Caco-2 (cell line): ENCODE data around the gene FOCAD. TPM values are rescaled to one million over a fixed set of nuclear protein-coding genes. Genes with fewer than 3 reads are reported as not detected.

ENCODE experiments used
- BruUV-seq: library from RNA; stranded (reverse); fragments of 400-500 nt; replicated peaks from 2 replicates; lab custom pipeline; 2021; lab: Mats Ljungman, UMichigan
- CTCF ChIA-PET: fragments of 300-600 bp; sonication (Branson Sonifier 250); formaldehyde crosslinking; loops from one replicate; lab custom pipeline; 2022; ENCODE audit warnings: antibody characterized with exemption; lab: Charles Lee
- POLR2A ChIA-PET: fragments of 300-600 bp; sonication (Branson Sonifier 250); formaldehyde crosslinking; loops from one replicate; lab custom pipeline; 2022; ENCODE audit warnings: antibody characterized with exemption; lab: Charles Lee
- DNase-seq, 2 experiments: peaks; one replicate each; pipeline versions ENCODE4 v3.0.0 to v3.0.0-alpha.2; 2020 to 2022
- H3K27me3 ChIP-seq: replicated peaks from 2 replicates; pipeline ENCODE4 v1.6.0; 2011; ENCODE audit warnings: low read length; ENCODE audit not compliant: control insufficient read depth, insufficient read depth
- H3K36me3 ChIP-seq: 2 replicates; pipeline ENCODE4 v1.5.1; 2011; ENCODE audit warnings: low read length; ENCODE audit not compliant: control insufficient read depth, insufficient read depth
- H3K4me1 ChIP-seq: fragments of 250-450 bp; sonication (Bioruptor Pico); 2 replicates; pipeline ENCODE4 v1.5.1; 2020; ENCODE audit warnings: mild to moderate bottlenecking
- H3K4me3 ChIP-seq: 2 replicates; pipeline ENCODE4 v1.5.1; 2011; ENCODE audit warnings: low read depth, mild to moderate bottlenecking, control low read depth, low read length
- H3K9me3 ChIP-seq: fragments of 250-450 bp; sonication (Bioruptor Pico); 2 replicates; pipeline ENCODE4 v1.5.1; 2020; ENCODE audit warnings: mild to moderate bottlenecking, moderate library complexity
- H3K27ac Mint-ChIP-seq: one replicate; pipeline ENCODE4 v1.8.0; 2022; ENCODE audit warnings: mixed read lengths; ENCODE audit not compliant: unreplicated experiment
- H3K27me3 Mint-ChIP-seq: one replicate; pipeline ENCODE4 v1.8.0; 2022; ENCODE audit warnings: mixed read lengths; ENCODE audit not compliant: insufficient read depth, unreplicated experiment
- H3K36me3 Mint-ChIP-seq: one replicate; pipeline ENCODE4 v1.8.0; 2022; ENCODE audit warnings: mild to moderate bottlenecking, mixed read lengths; ENCODE audit not compliant: insufficient read depth, unreplicated experiment
- H3K4me1 Mint-ChIP-seq: one replicate; pipeline ENCODE4 v1.8.0; 2022; ENCODE audit warnings: low read depth, mixed read lengths; ENCODE audit not compliant: unreplicated experiment
- H3K4me3 Mint-ChIP-seq: one replicate; pipeline ENCODE4 v1.8.0; 2022; ENCODE audit warnings: mild to moderate bottlenecking, moderate library complexity, mixed read lengths; ENCODE audit not compliant: unreplicated experiment
- H3K9me3 Mint-ChIP-seq: one replicate; pipeline ENCODE4 v1.8.0; 2022; ENCODE audit warnings: mixed read lengths; ENCODE audit not compliant: unreplicated experiment
- intact Hi-C: fragments of 100-400 bp; cut with micrococcal nuclease; formaldehyde crosslinking; loops from one replicate; pipeline ENCODE4 v1.10.0; 2022; ENCODE audit not compliant: unreplicated experiment
- total RNA-seq: library from RNA; stranded (reverse); gene quantifications from 2 replicates; pipeline ENCODE4 v1.2.3, GENCODE V29; 2022
- TF ChIP-seq, protein P1 (sequence below), 2 experiments: fragments of 200-600 bp in 1 of 2; IDR thresholded peaks; 1 replicate in 1 of 2; 2 replicates in 1 of 2; pipeline versions ENCODE4 v1.5.1 to v1.8.0; 2011 to 2022; ENCODE audit warnings: antibody characterized with exemption in 1 of 2, control low read depth in 1 of 2, inconsistent platforms in 1 of 2, low read depth in 1 of 2, low read length in 1 of 2, mild to moderate bottlenecking in 1 of 2, moderate library complexity in 1 of 2; ENCODE audit not compliant: insufficient read depth in 1 of 2, severe bottlenecking in 1 of 2, unreplicated experiment in 1 of 2

The FOCAD gene
- total RNA-seq, 1 experiment from 2014 or later: 20.4 TPM

DNA sequence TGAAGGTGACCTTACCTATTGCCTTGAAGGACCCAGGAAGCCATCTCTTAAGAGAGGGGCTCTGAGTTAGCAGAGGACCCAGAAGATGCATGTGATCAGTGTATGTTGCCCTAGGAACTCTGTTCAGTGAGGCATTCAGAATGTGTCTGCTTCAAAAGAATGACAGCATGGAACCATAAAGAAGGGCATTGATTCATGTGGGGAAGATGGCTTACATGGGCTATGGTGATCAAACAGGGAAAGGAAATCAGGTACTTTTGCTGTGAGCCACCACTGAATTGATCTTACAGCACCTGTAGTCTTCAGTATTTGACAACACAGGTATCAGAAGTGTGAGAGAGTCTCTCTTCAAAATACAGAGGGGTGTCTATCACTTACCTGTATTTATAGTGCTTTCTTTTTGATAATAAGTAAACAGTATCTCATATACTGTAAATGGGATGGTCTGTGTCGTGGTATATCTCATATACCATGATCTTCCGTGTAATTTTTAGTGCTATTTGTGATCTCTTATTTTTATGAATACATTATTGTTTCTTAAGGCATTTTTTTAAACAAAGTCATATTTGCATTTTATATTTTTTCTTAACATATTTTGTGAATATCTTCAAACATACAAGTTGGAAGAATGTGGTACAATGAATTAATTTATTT is 57.0 kb downstream of the FOCAD start:
- CTCF ChIA-PET: no interaction called here
- H3K9me3 ChIP-seq: no peaks in the 10 kb centered on the region
- DNase-seq: no peak
- no TSS peak for BruUV-seq
- no peak overlapping the region for H3K4me3 Mint-ChIP-seq
- POLR2A ChIA-PET: no interaction called here
- H3K36me3 Mint-ChIP-seq: no peaks in the 10 kb centered on the region
- H3K27me3 ChIP-seq: no peaks in the 10 kb centered on the region
- TF ChIP-seq, protein P1, sequence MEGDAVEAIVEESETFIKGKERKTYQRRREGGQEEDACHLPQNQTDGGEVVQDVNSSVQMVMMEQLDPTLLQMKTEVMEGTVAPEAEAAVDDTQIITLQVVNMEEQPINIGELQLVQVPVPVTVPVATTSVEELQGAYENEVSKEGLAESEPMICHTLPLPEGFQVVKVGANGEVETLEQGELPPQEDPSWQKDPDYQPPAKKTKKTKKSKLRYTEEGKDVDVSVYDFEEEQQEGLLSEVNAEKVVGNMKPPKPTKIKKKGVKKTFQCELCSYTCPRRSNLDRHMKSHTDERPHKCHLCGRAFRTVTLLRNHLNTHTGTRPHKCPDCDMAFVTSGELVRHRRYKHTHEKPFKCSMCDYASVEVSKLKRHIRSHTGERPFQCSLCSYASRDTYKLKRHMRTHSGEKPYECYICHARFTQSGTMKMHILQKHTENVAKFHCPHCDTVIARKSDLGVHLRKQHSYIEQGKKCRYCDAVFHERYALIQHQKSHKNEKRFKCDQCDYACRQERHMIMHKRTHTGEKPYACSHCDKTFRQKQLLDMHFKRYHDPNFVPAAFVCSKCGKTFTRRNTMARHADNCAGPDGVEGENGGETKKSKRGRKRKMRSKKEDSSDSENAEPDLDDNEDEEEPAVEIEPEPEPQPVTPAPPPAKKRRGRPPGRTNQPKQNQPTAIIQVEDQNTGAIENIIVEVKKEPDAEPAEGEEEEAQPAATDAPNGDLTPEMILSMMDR (IDR thresholded peaks at IDR 0.05; ENCODE audit: insufficient read depth in 1 of 2, low read depth in 1 of 2, low read length in 1 of 2, severe bottlenecking in 1 of 2, unreplicated experiment in 1 of 2): no peak
- no peaks in the 10 kb centered on the region for H3K27me3 Mint-ChIP-seq
- H3K27ac Mint-ChIP-seq: no peak overlapping the region
- no peaks in the 10 kb centered on the region for H3K4me1 ChIP-seq
- H3K4me3 ChIP-seq: no peak overlapping the region
- H3K36me3 ChIP-seq: no peaks in the 10 kb centered on the region
- H3K9me3 Mint-ChIP-seq: no peaks in the 10 kb centered on the region
- intact Hi-C loops: no loop called here
- H3K4me1 Mint-ChIP-seq: no peaks in the 10 kb centered on the region

DNA sequence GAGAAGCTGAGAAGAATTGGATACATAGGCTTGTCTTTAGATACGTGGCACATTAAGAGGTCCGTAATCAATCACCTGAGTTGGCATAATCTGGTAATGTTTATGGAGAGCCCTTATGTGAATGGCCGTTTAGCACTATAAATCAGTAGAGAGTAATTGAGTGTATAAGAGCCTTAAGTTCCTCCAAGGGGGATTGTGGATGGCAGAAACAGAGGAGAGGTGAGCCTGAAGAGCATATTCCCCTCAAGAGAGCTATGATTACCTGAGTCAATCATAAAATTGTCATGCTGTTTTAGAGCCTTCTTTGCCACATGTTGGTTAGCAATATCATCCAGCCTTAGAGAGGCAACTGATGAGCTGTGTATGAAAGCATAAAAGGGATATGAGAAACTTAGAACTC is 58.8 kb downstream of the FOCAD start:
- H3K36me3 ChIP-seq: no peaks in the 10 kb centered on the region
- DNase-seq: no peak
- no peaks in the 10 kb centered on the region for H3K4me1 ChIP-seq
- no peak overlapping the region for H3K4me3 Mint-ChIP-seq
- H3K4me1 Mint-ChIP-seq: no peaks in the 10 kb centered on the region
- ChIA-PET POLR2A (no interaction called here), CTCF (interaction anchor here (0.6 kb wide), 1 partner anchor 361 kb away, joined by 3 read pairs; no protein-coding TSS in a partner anchor)
- no peaks in the 10 kb centered on the region for H3K9me3 ChIP-seq
- no peaks in the 10 kb centered on the region for H3K27me3 Mint-ChIP-seq
- H3K27ac Mint-ChIP-seq: no peak overlapping the region
- no peaks in the 10 kb centered on the region for H3K9me3 Mint-ChIP-seq
- no peak overlapping the region for H3K4me3 ChIP-seq
- intact Hi-C loops: no loop called here
- BruUV-seq: no TSS peak
- H3K27me3 ChIP-seq: no peaks in the 10 kb centered on the region
- no peaks in the 10 kb centered on the region for H3K36me3 Mint-ChIP-seq
- TF ChIP-seq, protein P1 (IDR thresholded peaks at IDR 0.05; ENCODE audit: insufficient read depth in 1 of 2, low read depth in 1 of 2, low read length in 1 of 2, severe bottlenecking in 1 of 2, unreplicated experiment in 1 of 2): no peak

DNA sequence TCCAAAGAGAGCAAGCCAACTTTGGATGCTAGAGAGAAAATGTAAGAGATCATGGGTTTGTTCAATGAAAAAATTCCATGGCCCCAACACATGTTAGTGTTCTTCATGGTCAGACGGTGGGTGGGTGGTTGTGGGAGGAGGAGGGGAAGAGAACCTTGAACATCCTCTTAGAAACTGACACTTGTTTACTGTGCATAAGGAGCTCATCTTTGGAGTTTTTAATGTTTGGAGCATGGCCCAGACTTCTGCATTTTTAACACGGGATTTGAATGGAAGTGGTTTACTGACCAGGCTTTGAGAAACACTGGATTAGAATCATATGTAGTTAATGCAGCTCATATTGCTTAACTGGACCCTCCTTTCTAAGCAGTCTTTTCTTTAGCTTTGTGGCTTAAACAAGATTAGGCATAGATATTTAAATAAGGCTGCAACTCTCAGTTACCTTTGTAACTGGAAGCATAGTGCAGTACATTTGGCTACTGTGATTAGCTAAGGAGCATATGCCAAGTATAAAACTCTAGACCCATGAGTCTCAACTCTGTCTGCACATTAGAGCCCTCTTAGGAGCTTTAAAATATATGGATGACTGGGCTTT is 60.1 kb downstream of the FOCAD start:
- Mint-ChIP-seq H3K9me3 (no peaks in the 10 kb centered on the region), H3K27ac (no peak overlapping the region), H3K36me3 (no peaks in the 10 kb centered on the region), H3K27me3 (no peaks in the 10 kb centered on the region), H3K4me1 (no peaks in the 10 kb centered on the region), H3K4me3 (no peak overlapping the region)
- Histone ChIP-seq H3K4me3 (no peak overlapping the region), H3K4me1 (no peaks in the 10 kb centered on the region), H3K9me3 (no peaks in the 10 kb centered on the region), H3K36me3 (no peaks in the 10 kb centered on the region), H3K27me3 (no peaks in the 10 kb centered on the region)
- TF ChIP-seq, protein P1 (IDR thresholded peaks at IDR 0.05; ENCODE audit: insufficient read depth in 1 of 2, low read depth in 1 of 2, low read length in 1 of 2, severe bottlenecking in 1 of 2, unreplicated experiment in 1 of 2): no peak
- ChIA-PET POLR2A (no interaction called here), CTCF (no interaction called here)
- BruUV-seq: no TSS peak
- intact Hi-C loops: no loop called here
- no peak for DNase-seq
